ENCODE data around the gene AADAC.

DNA sequence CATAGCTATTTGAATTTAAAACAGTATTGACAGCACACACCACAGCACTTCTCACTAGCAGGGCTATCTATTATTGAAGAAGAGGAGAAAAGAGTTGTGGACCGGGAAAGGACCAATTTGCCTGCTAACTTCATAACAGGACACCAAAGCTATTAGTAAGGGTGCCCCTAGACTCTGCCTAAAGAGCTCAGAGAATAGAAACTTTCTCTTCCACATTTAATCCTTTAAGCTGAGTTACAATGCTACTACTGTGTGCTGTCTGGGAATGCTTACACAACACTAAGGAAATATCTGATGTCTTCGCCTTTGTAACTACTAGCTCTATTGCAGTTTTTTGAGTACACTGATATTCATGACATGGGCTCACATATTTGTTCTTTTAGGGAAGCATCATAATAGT lies 13.5 kb upstream of the AADAC start:
- TF ChIP-seq POLR2A (IDR thresholded peaks at IDR 0.05; ENCODE audit: insufficient read depth in 1 of 2, low read depth in 2 of 2, low read length in 2 of 2) (no peak), SP1 (IDR thresholded peaks at IDR 0.05) (no peak), SP1 (CRISPR knock-in tag; IDR thresholded peaks at IDR 0.05) (no peak)
